ENCODE results near the gene SLC47A1.
"Not testable (repeated sequence)": the region's sequence is repeated elsewhere in the genome, so short reads cannot be mapped to it uniquely, and the experiment has no call there.

Gene SLC47A1

GRCh38 chr17:19523690-19524089 lies 10.0 kb upstream of the SLC47A1 start:
- no peak for DNase-seq

DNA sequence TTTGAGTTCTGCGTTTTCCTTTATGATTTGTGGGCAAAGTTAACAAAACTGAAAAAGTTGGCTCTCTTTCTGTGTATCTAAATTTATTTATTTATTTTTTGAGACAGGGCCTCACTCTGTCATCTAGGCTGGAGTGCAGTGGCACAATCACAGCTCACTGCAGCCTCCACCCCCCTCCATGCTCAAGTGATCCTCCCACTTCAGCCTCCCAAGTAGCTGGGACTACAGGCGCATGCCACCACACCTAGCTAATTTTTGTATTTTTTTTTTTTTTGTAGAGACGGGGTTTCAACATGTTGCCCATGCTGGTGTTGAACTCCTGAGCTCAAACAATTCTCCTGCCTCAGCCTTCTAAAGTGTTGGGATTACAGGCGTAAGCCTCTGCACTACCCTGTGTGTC lies 6.7 kb upstream of the SLC47A1 start:
- not testable (repeated sequence) for DNase-seq

DNA sequence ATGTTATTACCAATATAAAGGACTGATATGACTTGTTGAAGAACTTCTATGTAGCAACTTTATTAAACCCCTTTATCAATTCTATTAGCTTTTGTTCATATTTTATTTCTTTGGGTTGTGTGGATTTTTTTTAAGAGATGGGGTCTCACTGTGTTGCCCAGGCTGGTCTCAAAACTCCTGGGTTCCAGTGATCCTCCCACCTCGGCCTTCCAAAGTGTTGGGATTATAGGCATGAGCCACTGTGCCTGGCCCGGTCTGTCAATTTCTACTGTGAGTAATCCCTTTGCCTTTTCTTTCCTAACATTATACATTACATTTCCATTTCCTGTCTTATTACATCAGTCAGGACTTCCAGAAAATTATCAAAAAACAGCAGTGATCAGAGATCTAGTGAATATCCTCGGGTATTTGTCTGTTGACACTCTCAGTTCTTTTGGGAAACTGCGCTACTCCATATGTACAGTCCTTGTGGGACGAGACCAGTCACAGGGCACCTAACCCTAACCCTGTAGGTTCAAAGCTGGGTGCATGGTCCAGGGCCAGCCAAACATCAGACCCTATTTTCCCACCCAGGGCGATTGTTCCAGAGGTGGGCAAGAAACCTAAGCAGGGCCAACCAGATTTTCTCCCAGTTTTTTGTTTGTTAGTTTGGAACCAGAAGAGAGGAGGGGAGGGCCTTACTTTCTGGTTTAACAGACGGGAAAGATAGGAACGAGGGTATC lies 1.7 kb upstream of the SLC47A1 start:
- DNase-seq = no peak

- DNase-seq = no peak
Observed at GRCh38 chr17:19533036-19533717, 477 bp upstream of the SLC47A1 start.

DNA sequence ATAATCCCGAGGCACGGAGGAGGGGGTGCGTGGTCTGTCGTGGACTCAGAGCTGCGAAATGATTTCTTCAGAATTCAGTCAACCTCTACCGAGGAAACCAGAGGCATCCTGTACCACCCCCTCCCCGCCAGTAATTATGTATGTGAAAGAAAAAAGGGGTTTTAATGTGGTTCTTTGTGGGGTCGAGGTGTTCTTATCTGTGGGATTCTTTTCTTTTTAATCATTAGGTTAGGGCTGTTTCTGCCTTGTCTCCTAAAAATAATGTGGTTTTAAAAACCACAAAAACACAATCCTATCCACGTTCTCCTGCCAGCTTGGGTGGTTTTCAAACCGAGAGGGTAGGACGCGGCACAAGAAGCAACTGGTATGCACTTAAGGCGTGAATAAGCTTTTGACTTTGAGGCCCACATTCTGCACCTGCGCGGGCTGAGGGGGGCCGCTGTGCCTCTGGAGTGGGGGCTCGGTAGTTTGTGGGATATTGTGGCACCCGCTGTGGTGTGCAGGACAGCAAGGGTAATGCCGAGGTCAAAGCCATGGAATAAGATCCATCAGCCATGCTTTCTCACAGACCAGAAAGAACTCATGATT lies 1.0 kb downstream of the SLC47A1 start:
- DNase-seq = no peak

DNA sequence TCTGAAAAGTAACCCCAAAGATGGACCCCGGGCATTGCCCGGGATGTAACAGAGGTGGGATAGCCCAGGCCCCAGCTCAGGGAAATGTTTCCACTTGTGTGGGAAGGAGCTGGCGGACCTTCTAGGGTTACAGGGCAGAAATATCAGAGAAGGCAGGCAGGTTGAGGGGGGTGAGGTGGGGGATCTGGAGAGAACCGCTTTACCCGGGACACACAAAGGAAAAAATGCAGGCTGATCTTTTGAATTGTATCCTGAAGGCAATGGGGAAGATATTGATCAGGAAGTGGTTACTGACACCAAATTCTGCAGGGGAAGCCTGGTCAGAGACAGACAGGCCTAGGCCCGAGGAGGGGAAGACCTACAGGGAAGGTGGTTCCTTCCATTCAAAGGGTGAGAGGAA lies 3.5 kb downstream of the SLC47A1 start:
- no peak for DNase-seq

GRCh38 chr17:19538095-19539039 lies 4.7 kb downstream of the SLC47A1 start:
- no peak for DNase-seq

GRCh38 chr17:19539040-19539399 lies 5.4 kb downstream of the SLC47A1 start:
- no peak for DNase-seq

GRCh38 chr17:19539841-19540311 lies 6.2 kb downstream of the SLC47A1 start:
- no peak for DNase-seq

GRCh38 chr17:19540706-19541370 lies 7.2 kb downstream of the SLC47A1 start:
- DNase-seq = no peak

- DNase-seq = no peak
Observed at GRCh38 chr17:19541445-19541844, 7.8 kb downstream of the SLC47A1 start.

DNA sequence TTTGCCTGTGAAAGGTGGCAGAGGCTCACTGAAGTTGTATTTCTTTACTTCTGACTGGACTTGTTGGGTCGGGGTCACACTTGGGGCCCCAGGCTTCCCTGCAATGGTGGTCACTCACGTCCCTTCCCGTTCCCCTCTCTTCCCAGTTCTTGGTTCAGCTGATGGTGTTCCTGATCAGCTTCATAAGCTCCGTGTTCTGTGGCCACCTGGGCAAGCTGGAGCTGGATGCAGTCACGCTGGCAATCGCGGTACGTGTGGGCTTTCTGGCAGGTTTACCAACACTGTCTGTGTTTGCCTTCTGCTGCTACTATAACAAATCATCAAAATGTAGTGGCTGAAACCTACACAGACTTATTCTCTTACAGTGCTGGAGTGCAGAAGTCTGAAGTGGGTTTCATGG lies 8.6 kb downstream of the SLC47A1 start:
- DNase-seq = no peak

DNA sequence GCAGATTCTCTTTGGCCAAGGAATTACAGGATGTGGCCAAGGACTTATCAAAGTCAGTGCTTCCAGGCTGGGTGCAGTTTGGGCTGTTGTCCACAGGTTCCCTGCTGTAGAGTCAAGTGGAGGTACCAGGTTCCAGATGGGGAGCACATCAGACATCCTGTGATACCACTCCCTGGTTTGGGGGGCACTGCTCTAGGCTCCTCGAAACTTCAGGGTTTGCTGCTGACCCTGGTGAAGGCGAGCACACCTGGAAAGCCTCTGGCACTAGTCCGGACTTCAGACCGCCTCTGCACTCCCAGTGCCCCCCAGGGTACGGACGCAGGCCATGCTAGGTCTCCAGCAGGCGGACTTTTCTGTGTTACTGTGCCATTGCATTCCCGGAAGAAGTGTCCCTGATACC lies 10.7 kb downstream of the SLC47A1 start:
- no peak for DNase-seq

DNA sequence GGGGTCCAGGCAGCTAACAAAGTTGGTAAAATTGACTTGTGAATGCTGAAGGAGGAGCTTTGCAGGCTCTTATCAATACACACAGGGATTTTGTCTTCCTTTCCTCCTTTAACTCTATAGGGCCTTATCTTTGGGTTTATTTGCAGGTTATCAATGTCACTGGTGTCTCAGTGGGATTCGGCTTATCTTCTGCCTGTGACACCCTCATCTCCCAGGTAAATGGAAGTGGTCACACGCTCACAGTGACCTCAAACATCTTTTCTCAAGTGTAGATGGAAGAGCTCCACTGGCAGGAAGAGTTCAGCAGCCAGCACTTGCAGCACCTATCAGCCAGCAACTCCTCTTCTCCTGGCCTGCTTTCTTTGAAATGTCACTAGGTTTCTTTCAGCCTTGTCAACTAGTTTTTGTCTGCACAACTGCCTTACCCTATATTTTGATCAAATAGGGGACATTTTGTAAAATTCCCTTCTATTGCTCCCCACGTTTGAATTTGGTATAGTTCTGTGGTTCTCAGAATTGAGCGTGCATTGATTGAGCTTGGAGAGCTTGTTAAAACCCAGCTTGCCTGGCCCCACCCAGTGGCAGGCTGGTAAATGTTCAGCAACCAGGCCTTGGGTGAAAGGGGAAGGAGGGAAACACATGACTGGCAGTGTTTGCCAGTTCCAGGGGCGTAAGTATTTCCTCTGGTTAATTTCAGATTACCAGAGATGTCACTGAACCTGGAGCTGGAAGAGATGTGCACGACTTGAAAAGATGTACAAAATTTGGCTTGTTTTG lies 12.8 kb downstream of the SLC47A1 start:
- no peak for DNase-seq

DNA sequence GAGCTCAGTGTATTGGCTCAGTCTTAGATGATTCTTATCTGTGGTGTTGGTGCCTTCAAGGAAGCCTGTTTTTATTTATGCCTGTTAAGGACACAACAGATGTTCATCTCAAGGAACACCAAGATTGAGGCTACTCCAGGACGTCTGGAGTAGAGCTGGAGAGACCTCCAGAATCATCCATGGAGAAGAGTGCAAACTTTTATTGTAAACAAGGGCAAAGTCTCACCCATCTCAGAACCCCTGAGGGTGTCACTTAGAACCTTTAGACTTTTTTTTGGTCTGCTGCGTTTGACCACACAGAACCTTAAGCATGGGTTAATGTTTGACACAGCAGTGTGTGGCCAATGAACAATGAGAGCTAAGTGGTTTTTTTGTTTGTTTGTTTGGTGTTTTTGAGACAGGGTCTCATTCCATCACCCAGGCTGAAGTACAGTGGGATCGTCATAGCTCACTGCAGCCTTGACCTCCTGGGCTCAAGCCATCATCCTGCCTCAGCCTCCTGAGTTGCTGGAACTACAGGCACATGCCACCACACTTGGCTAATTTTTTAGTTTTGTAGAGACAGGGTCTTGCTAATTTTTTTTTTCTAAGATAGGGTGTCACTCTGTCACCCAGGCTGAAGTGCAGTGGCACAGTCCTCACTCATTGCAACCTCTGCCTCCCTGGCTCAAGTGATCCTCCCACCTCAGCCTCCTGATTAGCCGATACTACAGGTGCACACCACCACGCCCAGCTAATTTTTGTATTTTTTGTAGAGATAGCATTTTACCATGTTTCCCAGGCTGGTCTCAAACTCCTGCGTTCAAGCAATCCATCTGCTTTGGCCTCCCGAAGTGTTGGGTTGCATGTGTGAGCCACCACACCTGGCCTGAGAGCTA lies 16.3 kb downstream of the SLC47A1 start:
- DNase-seq = no peak

DNA sequence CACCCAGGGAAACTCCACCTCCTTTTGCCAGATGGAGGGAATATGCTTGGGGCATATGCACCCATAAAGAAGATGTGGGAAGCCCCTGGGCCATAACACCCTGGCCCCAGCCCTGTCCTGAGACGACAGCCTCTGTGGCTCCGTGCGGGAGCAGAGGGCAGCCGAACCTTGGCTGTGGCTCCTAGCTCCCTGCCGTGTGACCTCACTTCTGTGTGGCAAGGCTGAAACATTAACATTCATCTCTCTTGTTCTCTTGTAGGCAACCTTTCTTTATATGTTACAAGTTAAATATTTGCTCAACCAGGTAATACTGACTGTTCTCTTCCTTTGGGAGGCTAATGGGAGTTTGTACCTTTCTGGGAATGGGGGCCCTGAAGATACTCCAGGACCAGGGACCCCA lies 17.5 kb downstream of the SLC47A1 start:
- no peak for DNase-seq

DNA sequence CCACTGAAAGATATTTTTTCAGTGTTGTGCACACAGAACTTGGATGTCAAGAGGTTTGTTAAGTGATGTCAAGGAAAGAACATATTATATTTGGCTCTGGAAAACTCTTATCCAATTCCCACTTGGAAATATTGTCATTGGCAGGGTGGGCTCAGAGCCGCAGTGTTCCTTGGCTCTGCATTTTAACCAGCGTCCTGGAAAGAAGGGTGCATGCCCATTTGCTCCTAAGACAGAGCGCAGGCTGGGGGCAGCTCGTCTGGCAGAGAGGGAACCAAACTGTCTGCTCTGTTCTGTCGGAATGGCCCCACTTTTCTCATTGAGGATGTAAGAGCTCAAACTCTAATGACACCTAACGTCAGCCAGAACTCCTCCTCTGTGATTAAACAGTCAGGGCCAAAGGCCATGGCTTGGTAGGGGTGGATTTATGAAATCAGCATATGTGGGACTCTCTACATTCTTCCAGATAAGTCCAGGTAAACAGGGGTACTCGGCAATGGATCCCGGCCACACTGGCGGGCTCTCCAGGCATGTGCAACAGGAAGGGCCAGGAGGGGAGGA lies 18.0 kb downstream of the SLC47A1 start:
- DNase-seq = no peak

DNA sequence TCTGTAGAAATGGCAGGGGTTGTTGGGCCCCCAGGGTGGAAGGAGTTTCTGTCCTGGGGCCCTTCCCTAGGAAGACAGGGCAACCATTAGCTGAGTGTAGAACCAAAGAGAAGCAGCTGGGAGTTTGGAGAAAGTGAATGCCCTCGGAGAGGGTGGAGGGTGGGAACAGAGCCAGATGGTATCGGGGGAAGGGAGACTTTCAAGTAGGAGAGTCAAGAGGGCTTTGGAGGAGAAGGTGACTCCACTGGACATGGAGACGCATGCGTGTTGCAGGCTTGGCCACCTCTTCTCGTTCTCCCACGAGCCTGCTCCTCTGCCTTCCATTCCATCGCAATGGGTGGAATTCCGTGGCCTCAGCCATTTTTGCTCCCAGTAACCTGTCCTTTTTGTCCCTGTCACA lies 19.4 kb downstream of the SLC47A1 start:
- no peak for DNase-seq

DNA sequence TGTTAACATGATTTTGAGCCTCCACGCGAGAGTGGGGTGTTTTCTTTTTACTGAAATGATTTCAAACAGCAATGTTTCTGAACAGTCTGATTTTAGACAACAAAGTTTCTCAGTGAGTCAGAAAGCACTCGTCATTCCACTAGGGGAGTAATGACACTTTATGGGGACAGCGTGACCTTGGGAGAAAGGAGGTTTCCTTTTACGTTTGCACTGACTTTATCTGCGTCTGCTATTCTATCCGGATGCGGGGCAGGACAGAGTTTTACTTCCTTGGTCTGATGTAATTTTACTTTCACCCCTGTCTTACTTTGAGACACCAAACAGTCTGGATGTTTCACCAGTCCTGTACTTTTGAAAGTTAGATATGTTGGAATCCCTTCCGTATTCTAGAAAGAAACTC lies 20.7 kb downstream of the SLC47A1 start:
- no peak for DNase-seq

GRCh38 chr17:19555746-19556145 lies 22.1 kb downstream of the SLC47A1 start:
- DNase-seq = no peak
